Thyroid gland (tissue), 4 donors: ENCODE data around the gene COPS9.

Experiments used
- POLR2A ChIP-seq, 2 donors: fragments of 450-650 bp; IDR thresholded peaks; one replicate each; pipeline ENCODE4 v1.6.1; 2017; ENCODE audit warnings: antibody characterized with exemption in 2 of 2, mild to moderate bottlenecking in 2 of 2, moderate library complexity in 1 of 2
- TF ChIP-seq, protein P1 (sequence below), 6 experiments: fragments of 200-600 bp in 3 of 6; fragments of 450-650 bp in 3 of 6; sonication (generic) in 3 of 6; IDR thresholded peaks; one replicate each; pipeline ENCODE4 v1.5.1; 2016 to 2019; ENCODE audit warnings: antibody characterized with exemption in 6 of 6, mild to moderate bottlenecking in 2 of 6, inconsistent platforms in 1 of 6, moderate library complexity in 1 of 6

DNA sequence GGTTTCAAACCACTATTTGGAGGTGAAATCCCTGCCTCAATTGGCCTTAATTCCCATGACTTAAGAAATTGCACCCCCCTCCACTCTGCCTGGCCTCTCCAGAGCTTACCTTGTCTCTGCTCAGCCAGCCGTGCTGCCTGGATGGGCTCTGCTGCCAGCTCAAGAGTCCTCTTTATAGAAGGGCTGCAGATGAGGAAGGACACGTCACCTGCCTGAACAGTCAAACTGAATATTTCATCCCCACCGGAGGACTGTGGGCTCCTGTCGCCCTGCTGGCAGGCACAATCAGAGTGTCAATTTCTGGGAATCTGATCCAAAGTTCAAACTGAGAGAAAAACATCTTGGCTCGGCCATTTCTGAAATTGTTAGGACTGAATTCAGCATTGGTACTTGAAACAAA lies 4.4 kb upstream of the COPS9 start, which contains the start of gene OTOS:
- TF ChIP-seq, protein P1, sequence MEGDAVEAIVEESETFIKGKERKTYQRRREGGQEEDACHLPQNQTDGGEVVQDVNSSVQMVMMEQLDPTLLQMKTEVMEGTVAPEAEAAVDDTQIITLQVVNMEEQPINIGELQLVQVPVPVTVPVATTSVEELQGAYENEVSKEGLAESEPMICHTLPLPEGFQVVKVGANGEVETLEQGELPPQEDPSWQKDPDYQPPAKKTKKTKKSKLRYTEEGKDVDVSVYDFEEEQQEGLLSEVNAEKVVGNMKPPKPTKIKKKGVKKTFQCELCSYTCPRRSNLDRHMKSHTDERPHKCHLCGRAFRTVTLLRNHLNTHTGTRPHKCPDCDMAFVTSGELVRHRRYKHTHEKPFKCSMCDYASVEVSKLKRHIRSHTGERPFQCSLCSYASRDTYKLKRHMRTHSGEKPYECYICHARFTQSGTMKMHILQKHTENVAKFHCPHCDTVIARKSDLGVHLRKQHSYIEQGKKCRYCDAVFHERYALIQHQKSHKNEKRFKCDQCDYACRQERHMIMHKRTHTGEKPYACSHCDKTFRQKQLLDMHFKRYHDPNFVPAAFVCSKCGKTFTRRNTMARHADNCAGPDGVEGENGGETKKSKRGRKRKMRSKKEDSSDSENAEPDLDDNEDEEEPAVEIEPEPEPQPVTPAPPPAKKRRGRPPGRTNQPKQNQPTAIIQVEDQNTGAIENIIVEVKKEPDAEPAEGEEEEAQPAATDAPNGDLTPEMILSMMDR (IDR thresholded peaks at IDR 0.05) = peak in 1 of 6 experiments; percentile 31
- peak in 1 of 2 donors; percentile 64 for TF ChIP-seq POLR2A (IDR thresholded peaks at IDR 0.05)
